ENCODE data around the gene RAB36. TPM values are rescaled to one million over a fixed set of nuclear protein-coding genes. Genes with fewer than 3 reads are reported as not detected.

RAB36 gene
- total RNA-seq, 1 donor from 2014 or later = 2.3 TPM

DNA sequence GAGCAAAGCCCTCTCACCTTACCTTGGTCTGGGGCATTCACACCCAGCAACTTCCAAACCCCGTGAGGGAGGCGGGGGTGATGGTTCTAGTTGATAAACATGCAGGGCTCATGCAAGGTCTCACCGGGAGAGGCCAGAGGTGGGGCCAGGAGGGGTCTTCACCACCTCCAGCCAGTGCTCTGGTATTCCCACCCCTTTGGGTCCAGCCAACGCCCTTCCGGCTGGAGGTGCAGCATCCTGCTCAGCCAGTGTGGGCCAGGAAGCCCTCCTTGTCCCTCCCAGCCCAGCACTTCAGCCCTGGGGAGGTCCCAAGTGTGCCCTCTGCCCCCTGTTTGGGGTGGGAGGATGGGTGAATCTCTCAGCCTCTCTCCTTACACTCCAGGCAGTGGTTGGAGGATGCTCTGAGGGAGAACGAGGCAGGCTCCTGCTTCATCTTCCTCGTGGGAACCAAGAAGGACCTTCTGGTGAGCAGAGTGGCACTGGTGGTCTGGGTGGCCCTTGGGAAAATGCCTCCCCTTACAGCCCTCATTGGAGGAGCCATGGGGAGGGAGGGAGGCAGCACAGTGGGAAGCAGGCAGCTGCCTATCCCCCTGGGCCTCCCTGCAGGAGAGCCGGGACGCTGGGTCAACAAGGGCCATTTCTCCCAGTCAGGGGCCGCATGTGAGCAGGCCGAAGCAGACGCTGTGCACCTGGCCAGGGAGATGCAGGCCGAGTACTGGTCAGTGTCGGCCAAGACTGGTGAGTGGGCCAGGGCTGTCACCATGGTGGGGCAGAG is 13.4 kb downstream of the RAB36 start:
- no peak for DNase-seq

DNA sequence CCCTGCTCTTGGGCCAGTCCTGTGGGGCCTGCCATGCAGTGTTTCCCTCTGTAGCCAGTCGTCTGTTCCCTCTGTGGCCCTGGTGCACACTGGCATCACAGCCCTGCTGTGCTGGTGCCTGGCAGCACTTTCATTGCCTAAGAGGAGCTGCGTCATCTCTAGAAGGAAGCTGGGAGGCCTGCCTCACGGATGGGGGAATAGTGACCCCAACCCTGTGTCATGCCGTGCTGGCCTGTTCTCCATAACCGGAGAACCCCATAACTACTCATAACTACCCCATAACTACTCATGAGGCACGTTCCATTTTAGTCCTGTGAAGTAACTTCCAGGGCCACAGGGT is 14.0 kb downstream of the RAB36 start:
- DNase-seq = no peak

DNA sequence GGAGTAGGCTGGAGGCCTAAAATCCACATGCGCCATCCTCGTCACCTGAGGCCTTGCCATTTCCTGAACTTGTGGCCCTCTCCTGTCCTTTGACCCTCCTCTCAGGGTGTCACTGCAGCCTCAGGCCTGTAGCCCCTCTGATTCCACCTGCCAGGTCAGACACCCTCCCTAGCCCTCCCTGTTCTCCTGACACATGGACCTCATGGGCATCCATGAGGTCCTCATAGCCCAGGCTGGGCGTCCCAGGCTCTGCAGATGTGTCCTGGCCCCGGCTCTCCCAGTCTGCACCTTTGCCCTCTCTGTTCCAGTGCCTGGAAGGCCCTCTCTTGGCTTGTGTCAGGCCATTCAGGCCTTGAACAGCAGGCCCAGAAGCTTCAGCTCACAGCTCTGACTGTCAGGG is 15.8 kb downstream of the RAB36 start:
- DNase-seq = no peak

DNA sequence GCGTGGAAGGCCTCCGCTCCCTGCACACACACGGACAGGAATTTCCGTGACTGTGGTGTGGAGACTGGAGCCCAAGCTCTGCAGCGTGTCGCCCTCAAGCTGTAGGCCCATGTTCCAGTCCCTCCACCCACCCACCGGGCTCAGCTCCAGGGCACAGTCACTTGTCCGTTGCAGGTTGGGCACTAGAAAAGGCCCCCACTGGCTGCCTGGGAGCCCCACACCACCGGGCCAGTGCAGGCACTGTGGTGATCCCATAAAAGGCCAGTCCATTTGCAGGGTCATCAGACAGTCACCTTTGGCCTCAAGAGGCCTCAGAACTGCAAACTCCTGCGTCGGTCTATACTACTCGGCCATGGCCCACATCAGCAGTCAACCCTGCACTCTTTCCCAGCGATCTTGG is 16.3 kb downstream of the RAB36 start:
- no peak for DNase-seq

DNA sequence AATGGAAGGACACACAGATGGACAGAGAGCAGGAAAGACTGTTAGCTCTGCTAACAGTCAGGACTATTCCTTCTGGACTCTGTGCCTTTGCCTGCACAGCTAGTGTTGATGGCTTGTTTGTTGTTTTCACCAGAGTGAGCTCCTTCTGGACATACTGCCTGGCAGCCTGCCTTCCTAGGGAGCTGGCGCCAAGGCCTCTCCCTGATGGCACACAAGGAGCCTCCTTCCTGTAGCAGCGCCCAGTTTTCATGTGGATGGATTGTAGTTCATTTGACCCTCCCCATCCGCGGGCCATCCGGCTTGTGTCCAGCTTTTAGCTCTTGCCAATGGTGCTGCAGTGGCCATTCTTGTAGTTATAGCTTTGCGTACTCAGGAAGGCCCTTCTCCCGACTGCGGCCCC is 18.4 kb downstream of the RAB36 start:
- no peak for DNase-seq

DNA sequence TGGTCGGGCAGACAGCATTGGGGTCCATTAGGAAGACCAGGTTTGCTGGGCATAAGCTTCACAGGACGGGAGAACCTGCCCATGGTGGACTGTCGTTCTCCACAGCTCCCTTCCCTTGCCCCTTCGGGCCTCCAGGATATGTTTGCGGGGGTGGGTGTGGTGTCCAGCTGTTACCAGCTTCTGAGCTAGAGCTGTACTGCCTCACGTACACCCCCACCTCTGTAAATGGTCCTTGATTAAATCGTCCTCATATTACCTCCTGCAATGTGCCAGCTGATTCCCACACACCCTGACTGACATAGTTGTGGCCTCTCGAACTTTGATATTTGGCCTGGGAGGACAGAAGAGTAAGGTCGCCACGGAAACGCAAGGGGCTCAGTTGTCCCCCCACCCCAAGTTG is 18.8 kb downstream of the RAB36 start:
- no peak for DNase-seq

DNA sequence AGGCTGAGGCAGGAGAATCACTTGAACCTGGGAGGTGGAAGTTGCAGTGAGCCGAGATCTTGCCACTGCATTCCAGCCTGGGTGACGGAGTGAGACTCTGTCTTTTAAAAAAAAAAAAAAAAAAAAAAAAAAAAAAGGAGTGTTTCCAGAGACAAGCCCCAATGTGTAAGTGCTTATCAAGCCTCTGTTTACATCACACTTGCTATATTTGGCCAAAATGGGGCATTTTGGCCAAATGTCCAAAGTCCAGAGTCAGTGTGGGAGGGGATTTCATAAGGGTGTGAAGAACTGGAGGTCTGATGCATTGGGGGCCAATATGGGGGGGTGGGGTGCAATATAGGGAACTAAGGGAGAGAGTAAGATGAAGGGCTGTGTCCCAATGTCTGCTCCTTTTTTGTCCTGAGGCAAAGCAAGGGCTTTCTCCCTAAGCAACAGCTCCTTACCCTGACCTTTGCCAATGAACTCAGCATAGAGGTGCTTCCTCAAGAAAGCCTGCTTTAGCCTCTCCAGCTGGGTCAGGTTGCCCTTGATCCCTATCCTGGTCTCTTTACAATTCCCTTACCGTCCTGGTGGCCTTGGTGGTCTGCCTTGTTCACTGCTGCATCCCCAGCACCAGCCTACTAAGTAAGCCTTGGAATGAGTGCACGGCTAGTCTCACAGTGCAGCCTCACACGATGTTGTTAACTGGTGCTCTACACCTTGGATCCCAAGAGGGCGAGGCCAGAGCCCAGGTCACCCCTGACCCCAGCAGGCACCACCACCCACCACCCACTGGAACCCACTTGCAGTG is 21.0 kb downstream of the RAB36 start:
- no peak for DNase-seq

DNA sequence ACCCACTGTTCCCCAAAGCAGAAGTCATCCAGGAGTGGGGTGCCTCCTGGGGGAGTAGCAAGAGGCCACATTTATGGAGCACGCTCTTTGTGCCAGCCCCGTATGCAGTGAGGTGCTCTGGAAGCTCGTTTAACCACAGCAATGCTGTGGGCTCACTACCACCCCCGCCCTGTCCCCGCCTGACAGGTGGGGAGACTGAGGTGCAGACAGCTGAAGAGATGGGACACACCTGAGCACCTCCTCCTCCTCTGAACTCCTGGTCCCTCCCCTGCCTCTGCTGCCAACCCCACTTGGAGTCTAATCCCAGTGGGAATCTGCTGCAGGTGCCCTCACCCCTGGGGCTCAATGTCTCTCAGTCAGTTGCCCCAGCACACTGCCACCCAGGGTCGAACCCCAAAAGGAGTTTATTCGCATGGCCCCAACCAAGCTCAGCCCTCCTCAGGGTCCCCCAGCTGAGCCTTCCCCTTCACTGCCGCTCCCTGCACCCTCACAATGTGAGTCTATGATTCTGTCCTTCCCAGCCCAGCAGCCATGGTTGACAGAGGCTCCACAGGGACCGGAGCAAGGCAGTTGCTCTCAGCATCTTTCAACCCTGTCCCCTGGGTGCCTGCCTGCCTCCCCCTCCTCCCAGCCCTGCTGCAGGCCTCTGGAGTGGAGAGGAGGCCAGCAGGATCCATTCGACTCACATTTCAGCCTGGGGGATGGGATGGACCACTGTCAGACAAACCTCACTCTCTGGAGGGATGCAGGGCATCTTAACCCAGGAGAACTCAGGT is 21.8 kb downstream of the RAB36 start:
- no peak for DNase-seq

DNA sequence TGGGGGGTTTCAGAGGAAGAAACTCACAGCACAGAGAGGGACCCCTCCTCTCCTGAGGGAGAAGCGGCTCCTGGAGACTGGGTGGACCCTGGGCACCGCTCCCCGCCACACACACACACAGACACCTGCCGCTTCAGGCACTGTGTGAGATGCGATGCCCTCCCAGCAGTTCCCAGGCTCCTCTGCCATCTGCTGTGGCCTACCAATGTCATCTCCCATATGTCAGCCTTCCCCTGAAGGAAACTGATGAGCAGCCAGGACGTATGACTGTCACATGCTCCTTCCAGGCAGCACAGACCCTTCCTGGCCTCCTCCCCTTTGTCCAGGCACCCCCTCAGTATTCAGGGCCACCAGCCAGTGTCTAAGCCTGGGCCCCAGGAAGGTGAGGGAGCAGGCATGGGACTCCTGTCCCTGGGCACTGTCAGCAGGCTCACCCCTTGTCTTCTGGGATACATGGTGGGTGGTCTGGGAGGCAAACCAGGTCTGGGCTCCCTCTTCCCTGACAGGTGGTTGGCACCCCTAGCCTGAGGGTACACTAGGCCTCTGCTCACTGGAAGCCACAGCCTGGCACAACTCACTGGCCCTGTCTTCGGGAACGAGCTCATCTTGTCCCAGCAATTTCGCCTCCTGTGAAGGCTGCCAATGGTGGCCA is 23.2 kb downstream of the RAB36 start:
- DNase-seq = no peak

DNA sequence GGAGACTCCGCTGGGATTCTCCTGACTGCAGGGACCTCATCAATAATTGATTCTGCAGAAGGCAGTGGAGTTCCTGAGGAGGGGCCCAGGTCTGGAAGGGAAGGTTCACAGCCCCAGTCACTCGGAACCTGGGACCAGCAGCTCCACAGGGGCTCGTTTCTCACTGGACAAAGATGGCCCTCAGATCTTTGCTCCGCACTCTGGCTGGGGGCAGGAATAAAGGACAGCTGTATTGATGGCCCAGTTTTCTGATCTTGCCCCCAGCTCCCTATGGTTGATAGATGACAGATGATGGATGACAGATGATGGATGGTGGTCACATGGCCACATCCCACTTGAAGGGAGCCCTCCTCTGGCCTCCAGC is 23.7 kb downstream of the RAB36 start:
- DNase-seq = no peak

DNA sequence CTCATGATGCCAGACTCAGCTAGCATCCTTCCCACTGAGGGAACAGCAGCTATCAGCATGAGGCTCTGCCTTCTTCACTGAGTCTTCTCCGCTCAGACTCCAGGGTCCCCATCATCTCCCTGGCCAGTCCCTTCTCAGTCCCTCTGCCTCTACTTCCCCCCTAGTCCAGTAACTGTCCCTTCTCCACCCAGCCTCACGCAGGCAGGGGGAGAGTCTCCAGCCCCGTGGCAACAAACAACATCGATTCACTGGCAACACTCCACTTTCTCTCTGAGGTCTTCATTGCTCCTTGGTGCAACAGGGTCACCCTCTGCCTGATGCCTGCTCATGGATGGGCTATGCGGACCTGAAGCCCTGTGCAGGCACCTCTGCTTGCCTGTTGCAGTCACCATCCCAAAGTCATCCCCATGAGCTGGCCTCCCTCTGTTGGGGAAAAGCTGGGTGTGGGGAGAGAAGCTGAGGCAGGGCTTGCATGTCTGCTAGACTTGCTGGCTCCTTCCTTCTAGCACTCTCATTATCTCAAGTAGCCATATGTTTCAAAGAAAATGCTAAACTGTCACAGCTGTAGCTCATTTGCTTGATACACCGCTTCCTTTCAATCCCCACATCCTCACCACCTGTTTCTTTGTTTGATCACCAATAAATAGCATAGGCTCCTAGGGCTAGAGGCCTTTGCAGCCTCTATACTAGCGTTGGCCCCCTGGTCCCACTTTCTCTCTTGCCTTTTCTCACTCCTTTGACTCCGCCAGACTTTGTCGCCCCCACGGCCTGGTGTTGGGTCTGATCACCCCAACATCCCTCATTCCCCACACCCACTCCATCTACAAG is 30.8 kb downstream of the RAB36 start:
- no peak for DNase-seq

DNA sequence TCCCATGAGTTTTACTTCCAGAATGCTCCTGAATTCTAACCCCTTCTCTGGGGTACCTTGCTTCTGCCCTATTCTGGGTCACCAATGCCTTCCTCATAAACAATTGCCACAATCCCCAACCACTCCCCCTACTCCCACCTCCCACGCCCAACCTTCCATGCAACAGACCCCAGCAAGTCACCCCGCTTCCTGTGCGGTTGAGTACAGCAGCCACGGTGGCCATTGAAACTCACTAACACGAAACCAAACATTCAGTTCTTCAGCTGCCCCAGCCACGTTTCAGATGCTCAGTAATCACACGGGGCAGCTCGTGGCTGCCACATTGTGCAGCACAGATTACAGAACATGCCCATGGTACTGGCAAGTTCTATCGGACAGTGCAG is 31.4 kb downstream of the RAB36 start:
- DNase-seq = no peak

DNA sequence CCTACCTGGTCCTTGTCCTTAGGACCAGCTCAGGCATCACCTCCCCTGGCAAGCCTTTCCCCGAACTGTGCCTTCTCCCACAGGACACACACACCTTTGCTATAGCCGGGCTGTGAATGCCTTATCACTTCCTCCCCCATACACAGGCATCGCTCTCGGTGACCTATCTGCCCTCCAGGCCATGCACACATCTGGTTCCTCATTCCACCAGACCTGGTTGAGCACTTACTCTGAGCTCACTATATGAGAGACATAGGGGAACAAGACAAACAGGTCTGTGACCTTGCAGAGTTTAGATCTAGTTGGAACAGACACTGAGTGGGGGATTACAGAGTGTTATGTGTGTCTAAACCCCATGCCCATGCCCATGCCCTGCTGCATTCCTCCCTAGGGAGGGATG is 31.9 kb downstream of the RAB36 start:
- DNase-seq = no peak

DNA sequence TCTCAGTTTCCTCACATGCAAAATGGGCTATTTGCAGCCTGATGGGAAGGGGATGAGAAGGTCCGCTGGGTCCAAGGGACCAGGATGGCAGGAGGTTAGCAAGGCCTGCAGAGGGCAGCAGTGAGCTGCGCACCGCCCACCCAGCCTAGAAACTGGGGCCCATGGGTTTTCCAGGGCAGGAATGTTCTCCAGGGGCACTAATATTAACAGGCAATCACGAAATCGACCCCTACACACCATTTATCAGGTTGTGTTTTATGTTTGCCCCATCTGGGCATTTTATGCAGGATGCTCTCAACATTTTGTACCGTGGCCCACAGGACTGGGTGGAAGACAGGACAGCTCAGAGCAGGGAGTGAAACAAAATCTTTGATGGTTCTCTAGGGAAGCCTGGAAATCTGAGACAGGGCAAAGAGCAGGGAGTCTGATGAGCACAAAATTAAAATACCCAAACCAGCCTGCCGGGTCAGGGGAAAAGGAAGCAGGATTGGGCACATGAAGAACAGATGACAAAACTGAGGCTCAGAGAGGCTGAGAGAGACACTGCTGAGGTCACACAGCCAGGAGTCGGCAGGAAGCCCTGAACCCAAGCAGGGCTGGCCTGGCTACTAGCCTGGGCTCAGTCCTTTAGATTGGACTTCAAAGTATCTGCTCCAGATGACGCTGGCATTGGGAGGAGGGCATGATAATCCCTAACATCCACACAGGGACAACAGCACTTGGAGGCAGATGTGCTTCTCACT is 33.4 kb downstream of the RAB36 start:
- no peak for DNase-seq

DNA sequence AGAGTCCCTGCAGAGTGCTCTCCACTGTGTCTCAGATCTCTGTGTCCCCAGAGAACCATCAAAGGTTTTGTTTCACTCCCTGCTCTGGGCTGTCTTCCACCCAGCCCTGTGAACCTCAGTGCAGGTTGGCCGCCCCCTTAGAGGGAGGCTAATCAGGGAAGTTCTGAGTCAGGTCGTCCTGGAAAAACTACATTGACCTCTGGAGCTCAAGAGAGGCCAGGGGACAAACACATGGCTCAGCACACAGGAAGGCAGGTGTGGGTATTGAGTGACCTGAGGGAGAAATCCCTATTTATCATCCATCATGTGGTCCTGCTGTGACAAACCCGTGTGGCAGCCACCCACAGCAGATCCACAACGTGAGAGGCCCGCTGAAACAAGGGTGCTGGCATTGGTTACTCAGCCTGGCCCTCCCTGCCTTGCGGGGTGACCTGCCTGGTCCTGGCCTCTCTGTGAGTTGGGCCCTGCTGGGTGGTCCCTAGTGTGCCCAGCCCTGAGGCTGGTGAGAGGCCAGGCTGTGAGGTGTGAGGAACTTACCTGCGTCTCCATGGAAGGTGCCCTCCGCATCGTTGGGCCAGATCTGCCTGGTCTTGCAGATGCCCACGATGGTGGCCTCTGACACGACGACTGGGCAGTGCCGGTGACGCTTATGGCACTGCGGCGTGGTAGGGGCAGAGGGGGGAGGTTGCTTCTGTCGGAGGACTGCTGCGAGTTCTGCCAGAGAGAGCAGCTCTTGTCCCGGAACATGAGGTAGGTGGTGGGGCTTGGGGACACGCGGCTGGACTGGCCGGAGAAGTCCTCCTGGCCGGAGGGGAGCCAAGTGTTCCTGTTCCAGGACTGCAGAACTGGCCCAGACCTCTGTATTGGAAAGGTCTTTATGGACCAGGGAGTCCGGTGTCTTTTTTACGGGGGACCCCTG is 34.4 kb downstream of the RAB36 start:
- DNase-seq = no peak

DNA sequence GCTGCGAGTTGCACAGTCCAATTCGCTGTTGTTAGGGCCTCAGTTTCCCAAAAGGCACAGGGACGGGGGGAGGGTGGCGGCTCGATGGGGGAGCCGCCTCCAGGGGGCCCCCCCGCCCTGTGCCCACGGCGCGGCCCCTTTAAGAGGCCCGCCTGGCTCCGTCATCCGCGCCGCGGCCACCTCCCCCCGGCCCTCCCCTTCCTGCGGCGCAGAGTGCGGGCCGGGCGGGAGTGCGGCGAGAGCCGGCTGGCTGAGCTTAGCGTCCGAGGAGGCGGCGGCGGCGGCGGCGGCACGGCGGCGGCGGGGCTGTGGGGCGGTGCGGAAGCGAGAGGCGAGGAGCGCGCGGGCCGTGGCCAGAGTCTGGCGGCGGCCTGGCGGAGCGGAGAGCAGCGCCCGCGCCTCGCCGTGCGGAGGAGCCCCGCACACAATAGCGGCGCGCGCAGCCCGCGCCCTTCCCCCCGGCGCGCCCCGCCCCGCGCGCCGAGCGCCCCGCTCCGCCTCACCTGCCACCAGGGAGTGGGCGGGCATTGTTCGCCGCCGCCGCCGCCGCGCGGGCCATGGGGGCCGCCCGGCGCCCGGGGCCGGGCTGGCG is 35.1 kb downstream of the RAB36 start, which contains the start of gene BCR:
Gene BCR (plus strand): TSS at position 209 of the 592 bp plus-strand sequence. CDS start 452 bp downstream, outside the sequence.
- peak; percentile 32 for DNase-seq

DNA sequence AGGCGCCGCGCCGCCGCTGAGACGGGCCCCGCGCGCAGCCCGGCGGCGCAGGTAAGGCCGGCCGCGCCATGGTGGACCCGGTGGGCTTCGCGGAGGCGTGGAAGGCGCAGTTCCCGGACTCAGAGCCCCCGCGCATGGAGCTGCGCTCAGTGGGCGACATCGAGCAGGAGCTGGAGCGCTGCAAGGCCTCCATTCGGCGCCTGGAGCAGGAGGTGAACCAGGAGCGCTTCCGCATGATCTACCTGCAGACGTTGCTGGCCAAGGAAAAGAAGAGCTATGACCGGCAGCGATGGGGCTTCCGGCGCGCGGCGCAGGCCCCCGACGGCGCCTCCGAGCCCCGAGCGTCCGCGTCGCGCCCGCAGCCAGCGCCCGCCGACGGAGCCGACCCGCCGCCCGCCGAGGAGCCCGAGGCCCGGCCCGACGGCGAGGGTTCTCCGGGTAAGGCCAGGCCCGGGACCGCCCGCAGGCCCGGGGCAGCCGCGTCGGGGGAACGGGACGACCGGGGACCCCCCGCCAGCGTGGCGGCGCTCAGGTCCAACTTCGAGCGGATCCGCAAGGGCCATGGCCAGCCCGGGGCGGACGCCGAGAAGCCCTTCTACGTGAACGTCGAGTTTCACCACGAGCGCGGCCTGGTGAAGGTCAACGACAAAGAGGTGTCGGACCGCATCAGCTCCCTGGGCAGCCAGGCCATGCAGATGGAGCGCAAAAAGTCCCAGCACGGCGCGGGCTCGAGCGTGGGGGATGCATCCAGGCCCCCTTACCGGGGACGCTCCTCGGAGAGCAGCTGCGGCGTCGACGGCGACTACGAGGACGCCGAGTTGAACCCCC is 35.8 kb downstream of the RAB36 start:
- no peak for DNase-seq

DNA sequence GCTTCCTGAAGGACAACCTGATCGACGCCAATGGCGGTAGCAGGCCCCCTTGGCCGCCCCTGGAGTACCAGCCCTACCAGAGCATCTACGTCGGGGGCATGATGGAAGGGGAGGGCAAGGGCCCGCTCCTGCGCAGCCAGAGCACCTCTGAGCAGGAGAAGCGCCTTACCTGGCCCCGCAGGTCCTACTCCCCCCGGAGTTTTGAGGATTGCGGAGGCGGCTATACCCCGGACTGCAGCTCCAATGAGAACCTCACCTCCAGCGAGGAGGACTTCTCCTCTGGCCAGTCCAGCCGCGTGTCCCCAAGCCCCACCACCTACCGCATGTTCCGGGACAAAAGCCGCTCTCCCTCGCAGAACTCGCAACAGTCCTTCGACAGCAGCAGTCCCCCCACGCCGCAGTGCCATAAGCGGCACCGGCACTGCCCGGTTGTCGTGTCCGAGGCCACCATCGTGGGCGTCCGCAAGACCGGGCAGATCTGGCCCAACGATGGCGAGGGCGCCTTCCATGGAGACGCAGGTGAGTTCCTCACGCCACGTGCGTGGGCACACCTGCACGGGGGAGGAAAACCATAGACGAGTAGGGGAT is 36.5 kb downstream of the RAB36 start:
- DNase-seq = no peak
